ENCODE results near the gene MATK.

Gene MATK

GRCh38 chr19:3788996-3789778, 3.0 kb upstream of the MATK start:
- DNase-seq (ENCODE audit: low spot score): no peak

GRCh38 chr19:3785451-3785937, 687 bp downstream of the MATK start:
- no peak for DNase-seq (ENCODE audit: low spot score)

GRCh38 chr19:3784607-3785450, 1.4 kb downstream of the MATK start:
- no peak for DNase-seq (ENCODE audit: low spot score)

GRCh38 chr19:3783660-3784584, 2.3 kb downstream of the MATK start:
- no peak for DNase-seq (ENCODE audit: low spot score)

- no peak for DNase-seq (ENCODE audit: low spot score)
These were observed 3.3 kb downstream of the MATK start for GRCh38 chr19:3782903-3783302.

- DNase-seq (ENCODE audit: low spot score): no peak
These were observed 3.9 kb downstream of the MATK start for GRCh38 chr19:3782330-3782729.

- DNase-seq (ENCODE audit: low spot score): no peak
These were observed 4.6 kb downstream of the MATK start for GRCh38 chr19:3781603-3782002.

GRCh38 chr19:3780786-3781304, 5.3 kb downstream of the MATK start:
- no peak for DNase-seq (ENCODE audit: low spot score)

GRCh38 chr19:3778899-3779723, 7.1 kb downstream of the MATK start:
- no peak for DNase-seq (ENCODE audit: low spot score)

GRCh38 chr19:3778104-3778867, 7.9 kb downstream of the MATK start:
- no peak for DNase-seq (ENCODE audit: low spot score)

- no peak for DNase-seq (ENCODE audit: low spot score)
These were observed 9.6 kb downstream of the MATK start for GRCh38 chr19:3776479-3777040.

- no peak for DNase-seq (ENCODE audit: low spot score)
These were observed 10.3 kb downstream of the MATK start for GRCh38 chr19:3775831-3776230.

GRCh38 chr19:3775374-3775711, 10.8 kb downstream of the MATK start:
- no peak for DNase-seq (ENCODE audit: low spot score)

- no peak for DNase-seq (ENCODE audit: low spot score)
These were observed 11.4 kb downstream of the MATK start for GRCh38 chr19:3774621-3775373.

GRCh38 chr19:3773814-3774515, 12.2 kb downstream of the MATK start:
- DNase-seq (ENCODE audit: low spot score): no peak

- no peak for DNase-seq (ENCODE audit: low spot score)
These were observed 14.2 kb downstream of the MATK start, which contains the start of gene RAX2 for GRCh38 chr19:3771906-3772455. RAX2 (minus strand) TSS chr19:3772228; CDS start chr19:3771742, 486 bp downstream.

- DNase-seq (ENCODE audit: low spot score): no peak
These were observed 14.9 kb downstream of the MATK start for GRCh38 chr19:3771000-3771905.
